ENCODE data around the gene PHACTR1.
"Not testable (repeated sequence)": the region's sequence is repeated elsewhere in the genome, so short reads cannot be mapped to it uniquely, and the experiment has no call there.

The PHACTR1 gene

DNA sequence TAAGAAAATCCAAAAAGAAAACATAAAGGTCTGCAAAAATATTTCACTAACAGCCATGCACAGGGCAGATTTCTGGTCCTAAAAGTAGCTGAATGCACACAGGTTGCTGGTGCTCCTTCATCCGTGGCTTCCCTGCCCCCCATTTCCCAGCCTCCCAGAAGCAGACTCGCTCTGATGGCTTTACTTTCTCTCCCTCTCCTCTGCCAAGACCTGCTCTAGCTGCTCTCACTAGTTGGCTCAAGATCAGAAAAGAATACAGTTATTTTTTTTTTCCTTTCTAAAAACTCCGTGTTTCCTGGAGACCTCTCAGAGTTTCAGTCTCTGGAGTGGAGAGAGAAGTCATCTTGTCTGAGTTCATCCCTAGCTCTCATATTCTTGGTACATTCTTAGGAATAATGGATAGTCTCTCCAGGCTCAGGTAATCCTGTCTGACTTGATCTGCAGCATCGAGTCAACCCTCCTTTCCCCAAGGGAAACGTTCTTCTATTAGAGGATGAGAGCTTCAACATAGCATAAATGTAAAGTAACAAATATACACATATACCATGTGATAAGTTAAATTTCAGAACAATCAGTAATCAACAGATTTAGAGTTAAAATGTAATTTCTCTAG is 397.5 kb downstream of the PHACTR1 start:
- DNase-seq, result no peak
- TF ChIP-seq POLR2A (IDR thresholded peaks at IDR 0.05; ENCODE audit: low read length) (no peak), GATA1 (IDR thresholded peaks at IDR 0.05; ENCODE audit: low read depth, low read length) (no peak)

DNA sequence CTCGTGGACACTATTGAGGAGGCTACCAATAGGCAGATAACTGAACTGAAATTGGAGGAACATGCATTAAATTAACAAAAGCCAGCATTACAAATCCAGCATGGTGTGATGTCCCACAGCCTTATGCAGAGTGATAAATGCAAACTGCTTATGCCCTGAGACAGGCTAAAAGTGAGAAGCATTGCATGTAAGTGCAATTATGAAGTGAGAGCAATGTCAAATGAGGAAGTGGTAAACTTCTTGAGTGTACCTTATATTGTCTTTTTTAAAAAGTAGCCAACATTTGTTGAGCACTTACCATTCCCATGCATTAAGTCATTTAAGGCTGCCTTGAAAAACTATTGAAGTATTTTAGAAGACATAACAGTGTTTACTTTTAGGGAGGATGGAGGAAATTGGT is 399.6 kb downstream of the PHACTR1 start:
- no peak for DNase-seq

DNA sequence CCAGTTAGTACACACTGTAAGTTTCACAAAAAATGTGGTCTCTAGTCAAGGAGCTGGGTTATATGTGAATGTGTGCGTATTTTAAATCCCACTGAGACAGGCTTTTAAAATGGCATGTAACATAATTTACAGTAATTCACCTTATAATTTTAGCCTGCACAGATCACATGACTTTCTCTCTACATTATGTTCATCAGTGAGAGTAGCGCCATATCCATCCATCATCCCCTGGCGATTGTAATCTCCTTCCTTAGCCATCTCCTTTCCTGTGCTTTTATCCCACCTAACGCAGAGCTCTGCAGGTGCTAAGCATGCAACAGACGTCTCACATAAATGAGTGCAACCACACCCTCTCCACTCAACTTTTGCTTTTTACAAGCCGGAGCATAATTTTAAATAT is 401.0 kb downstream of the PHACTR1 start:
- no peak for DNase-seq
- TF ChIP-seq POLR2A (IDR thresholded peaks at IDR 0.05; ENCODE audit: low read length), result no peak
- TF ChIP-seq GATA1 (IDR thresholded peaks at IDR 0.05; ENCODE audit: low read depth, low read length), result no peak

More for the DNA sequence above, 399.6 kb downstream of the PHACTR1 start:
- TF ChIP-seq GATA1 (IDR thresholded peaks at IDR 0.05; ENCODE audit: low read depth, low read length), result no peak
- TF ChIP-seq POLR2A (IDR thresholded peaks at IDR 0.05; ENCODE audit: low read length), result no peak

DNA sequence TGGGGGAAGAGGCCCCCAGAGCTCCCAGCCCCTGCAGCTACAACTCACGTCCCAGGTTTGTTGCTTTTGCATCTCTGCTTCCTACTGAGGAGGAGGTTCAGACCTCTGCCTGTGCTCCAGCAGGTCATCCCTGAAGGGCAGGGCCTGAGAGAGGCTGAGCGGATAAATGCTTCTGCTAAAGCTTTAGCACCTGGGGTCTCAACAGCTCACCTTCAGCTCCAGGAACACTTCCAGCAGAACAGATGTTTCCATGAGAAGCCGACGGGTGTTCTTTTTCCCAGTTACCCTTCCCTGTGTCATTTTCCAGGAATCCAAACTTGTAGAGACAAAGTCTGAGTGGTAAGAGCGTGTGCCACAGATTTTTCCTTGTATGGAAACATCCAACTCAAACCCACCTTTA is 403.0 kb downstream of the PHACTR1 start:
- TF ChIP-seq POLR2A (IDR thresholded peaks at IDR 0.05; ENCODE audit: low read length) (no peak), GATA1 (IDR thresholded peaks at IDR 0.05; ENCODE audit: low read depth, low read length) (no peak)
- no peak for DNase-seq

DNA sequence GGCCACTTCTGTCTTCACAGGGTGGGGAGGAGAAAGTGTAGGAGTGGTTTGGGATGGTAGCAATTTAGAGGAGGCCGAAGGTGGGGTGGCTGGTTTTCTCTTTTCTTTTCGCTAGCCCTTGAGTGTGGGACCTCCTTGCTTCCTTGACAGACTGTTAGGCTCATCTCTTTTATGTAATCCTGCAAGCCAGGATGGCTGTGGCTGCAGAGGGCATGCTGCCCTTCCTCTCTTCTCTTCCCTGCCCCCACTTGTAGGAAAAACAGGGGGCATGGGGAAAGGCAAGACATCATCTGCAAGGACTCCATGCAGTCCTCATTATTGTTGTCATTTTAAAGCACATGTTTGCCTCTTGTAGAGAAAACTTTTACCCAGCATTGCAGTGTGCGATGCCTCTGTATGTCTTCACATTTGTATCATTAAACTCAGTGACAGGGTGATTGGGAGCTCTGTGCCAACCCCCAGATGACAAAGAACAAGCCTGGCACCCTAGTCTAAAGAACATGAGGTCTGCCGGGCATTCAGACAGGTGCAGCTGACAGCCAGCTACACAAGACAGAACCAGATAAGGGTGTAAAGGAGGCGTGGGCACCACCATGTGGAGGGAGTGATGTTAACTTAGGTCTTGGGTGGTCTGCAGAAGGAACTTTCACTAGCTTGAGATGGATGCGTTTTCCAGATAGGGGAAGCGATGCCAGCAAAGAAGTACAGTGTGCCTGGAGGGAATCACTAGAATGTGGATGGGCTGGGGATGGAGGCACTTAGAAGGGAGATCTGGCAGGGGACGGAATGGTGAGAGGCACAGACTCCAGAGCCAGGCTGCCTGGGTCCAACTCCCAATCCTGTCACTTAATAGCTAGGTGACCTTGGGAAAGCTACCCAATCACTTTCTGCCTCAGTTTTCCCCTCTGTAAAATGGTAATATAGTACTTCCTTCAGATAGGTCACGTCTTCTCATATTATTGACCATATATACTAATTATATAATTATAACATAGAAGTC is 404.2 kb downstream of the PHACTR1 start:
- peak; percentile 20 for DNase-seq
- TF ChIP-seq GATA1 (IDR thresholded peaks at IDR 0.05; ENCODE audit: low read depth, low read length) (no peak), POLR2A (IDR thresholded peaks at IDR 0.05; ENCODE audit: low read length) (no peak)

DNA sequence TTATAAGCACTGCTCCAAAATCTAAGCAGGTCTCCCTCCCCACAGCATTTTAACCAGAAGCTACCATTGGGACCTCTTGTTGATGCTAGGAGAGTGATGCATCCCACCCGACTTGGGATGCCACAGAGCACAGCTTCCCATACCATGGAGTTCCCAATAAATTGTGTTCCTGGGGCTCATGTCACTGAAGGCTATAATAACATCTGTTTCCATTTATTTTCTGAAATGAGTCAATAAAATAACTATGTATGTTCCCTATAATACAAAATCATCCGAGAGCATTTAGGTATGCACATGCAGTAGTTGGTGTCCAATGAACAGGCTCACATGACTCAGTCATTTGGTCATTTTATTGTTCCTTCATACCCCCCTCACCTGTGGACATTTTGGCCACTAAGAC is 407.6 kb downstream of the PHACTR1 start:
- DNase-seq, result no peak
- TF ChIP-seq GATA1 (IDR thresholded peaks at IDR 0.05; ENCODE audit: low read depth, low read length), result no peak

DNA sequence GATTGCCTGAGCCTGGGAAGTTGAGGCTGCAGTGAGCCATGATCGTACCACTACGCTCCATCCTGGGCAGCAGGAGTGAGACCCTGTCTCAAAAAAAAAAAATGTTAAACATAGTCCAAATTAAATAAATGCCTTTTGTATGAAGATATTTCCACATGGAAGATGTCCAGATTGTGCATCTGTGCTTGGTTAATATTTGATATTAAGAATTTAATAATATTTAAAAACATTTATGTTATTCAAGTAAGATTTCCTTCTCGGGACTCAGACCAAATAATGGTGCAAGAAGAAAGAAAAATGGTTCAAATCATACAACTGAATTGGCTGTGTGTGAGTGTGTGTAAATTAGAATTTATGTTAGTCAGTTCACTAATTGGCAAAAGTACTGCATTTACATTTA is 409.3 kb downstream of the PHACTR1 start:
- no peak for DNase-seq
- TF ChIP-seq GATA1 (IDR thresholded peaks at IDR 0.05; ENCODE audit: low read depth, low read length), result no peak
- no peak for TF ChIP-seq POLR2A (IDR thresholded peaks at IDR 0.05; ENCODE audit: low read length)

DNA sequence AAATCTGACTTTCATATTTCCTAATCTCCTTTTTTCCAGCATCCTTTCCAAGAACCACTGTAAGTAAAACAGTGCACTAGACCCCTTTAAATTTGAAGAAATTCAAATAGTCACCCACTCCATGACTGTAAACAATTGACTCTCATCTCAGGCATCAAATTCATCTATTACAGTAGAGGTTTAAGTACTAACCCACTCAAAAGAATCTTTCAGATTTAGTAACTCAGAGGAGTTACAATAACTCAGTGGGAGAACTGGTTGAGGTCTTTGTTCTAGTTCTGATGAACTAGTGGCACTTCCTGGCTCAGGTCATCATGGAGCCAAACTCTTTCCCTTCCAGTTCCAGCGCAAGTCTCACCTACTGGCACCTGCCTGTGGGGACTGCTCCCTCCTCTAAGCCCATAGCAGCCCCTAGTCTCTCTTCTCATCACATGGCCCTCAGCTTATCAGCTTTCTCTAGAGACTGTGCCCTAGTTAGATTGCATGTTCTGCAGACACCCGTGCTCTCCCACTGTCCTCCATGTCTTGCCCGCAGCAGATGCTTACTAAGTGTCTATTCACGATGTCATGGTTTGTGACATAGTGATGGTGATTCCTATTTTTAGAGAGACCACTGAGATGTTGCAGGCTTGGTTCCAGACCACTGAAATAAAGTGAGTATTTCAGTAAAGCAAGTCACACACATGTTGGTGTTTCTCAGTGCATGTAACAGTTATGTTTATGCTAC is 415.5 kb downstream of the PHACTR1 start:
- TF ChIP-seq GATA1 (IDR thresholded peaks at IDR 0.05; ENCODE audit: low read depth, low read length) (no peak), POLR2A (IDR thresholded peaks at IDR 0.05; ENCODE audit: low read length) (no peak)
- no peak for DNase-seq

DNA sequence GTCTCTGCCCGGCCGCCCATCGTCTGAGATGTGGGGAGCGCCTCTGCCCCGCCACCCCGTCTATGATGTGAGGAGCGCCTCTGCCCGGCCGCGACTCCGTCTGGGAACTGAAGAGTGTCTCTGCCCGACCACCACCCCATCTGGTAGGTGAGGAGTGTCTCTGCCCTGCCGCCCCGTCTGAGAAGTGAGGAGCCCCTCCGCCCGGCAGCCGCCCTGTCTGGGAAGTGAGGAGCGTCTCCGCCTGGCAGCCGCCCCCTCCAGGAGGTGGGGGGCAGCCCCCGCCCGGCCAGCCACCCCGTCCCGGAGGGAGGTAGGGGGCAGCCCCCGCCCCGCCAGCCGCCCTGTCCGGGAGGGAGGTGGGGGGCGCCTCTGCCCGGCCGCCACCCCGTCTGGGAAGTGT is 417.3 kb downstream of the PHACTR1 start:
- DNase-seq, result not testable (repeated sequence)

DNA sequence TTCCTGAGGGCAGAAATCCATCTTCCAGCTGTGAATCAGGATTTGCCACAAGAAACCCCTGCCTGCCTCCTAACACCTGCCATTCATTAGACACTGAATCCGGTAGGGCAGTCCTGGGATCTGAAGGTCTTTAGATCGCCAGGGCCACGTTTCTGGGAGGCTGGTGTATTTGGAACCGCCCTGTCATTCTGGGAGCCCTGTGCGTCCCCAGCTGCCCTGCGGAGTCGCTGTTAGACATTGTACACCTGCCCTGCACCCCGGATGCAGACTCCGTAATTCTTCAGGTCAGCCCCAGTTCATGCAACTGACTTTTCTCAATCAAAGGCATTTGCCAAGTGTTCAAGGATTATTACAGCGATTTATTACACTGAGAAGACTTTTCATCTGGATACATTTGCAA is 418.6 kb downstream of the PHACTR1 start:
- DNase-seq, result no peak
- TF ChIP-seq POLR2A (IDR thresholded peaks at IDR 0.05; ENCODE audit: low read length), result no peak
- TF ChIP-seq GATA1 (IDR thresholded peaks at IDR 0.05; ENCODE audit: low read depth, low read length), result no peak

DNA sequence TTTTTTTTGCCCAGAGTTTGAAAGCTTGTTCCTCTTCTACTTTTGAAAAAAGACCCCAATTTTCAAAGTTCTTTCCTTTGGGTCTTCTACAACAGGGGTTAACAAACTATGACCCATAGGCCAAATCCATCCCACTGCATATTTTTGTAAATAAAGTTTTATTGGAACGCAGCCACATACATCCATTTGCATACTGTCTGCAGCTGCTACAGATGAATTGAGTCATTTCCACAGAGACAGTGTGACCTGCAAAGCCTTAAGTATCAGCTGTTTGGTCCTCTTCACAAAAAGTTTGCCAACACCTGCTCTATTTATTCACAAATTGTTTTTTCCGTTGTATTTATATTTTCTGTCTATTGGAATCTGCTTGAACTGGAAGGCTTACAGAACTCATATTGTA is 422.6 kb downstream of the PHACTR1 start:
- no peak for TF ChIP-seq GATA1 (IDR thresholded peaks at IDR 0.05; ENCODE audit: low read depth, low read length)
- TF ChIP-seq POLR2A (IDR thresholded peaks at IDR 0.05; ENCODE audit: low read length), result no peak
- DNase-seq, result no peak

DNA sequence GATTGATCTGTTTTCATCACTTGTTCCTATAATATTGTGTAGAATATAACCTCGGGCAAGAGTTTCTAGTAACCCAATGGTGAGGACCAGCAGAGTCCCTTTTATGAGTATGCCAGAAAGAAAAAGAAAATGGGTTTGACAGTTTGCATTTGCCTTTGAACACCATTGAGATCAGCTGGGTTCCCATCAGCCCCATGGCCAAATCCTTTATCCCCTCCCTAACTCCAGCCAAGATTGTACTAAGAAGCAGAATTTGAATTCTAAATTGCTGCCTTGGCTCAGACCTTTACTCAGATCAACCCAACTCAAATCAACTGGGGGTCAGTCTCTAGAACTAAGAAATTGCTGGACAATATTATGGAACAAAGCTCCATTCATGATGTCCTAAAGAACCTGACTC is 424.4 kb downstream of the PHACTR1 start:
- DNase-seq, result no peak
- TF ChIP-seq GATA1 (IDR thresholded peaks at IDR 0.05; ENCODE audit: low read depth, low read length), result no peak
- no peak for TF ChIP-seq POLR2A (IDR thresholded peaks at IDR 0.05; ENCODE audit: low read length)

DNA sequence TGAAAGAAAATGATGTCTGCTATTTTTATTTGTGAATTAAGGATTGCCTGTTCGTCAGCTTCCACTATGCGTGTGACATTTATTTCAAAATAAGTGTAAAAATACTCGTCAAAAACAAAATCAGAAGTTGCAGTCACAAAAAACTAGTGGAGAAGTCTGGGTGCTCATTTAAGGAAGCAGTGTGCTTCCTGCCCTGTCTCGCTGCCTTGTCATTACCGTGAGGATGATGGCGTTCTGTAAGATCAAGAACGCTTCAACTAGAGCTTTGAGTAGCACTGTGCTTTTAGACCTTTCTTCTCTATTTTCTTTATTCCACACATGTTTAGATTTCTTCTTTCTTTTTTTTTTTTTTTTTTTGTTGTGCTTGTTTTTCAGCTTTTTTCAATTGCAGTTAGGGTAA is 424.8 kb downstream of the PHACTR1 start:
- DNase-seq, result no peak
- TF ChIP-seq GATA1 (IDR thresholded peaks at IDR 0.05; ENCODE audit: low read depth, low read length) (no peak), POLR2A (IDR thresholded peaks at IDR 0.05; ENCODE audit: low read length) (no peak)

DNA sequence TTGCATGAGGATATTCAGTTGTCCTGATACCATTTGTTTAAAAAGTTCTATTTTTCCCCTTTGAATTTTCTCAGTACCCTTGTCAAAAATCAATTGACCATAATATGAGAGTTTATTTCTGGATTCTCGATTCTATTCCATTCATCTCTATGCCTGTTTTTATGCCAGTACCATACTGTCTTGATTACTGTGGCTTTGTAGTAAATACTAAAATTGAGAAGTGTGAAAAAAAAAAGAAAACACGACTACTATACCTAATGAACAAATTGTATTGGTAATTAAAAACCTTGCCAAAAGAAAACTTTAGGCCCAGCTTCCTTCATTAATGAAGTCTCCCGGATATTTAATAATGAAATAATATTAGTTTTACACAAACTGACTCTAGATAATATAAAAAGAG is 426.0 kb downstream of the PHACTR1 start:
- no peak for DNase-seq
- TF ChIP-seq POLR2A (IDR thresholded peaks at IDR 0.05; ENCODE audit: low read length) (no peak), GATA1 (IDR thresholded peaks at IDR 0.05; ENCODE audit: low read depth, low read length) (no peak)
